Measurements from ENCODE around the gene SLC39A8. TPM values are rescaled to one million over a fixed set of nuclear protein-coding genes. Genes with fewer than 3 reads are reported as not detected.

SLC39A8 gene
- total and polyA plus RNA-seq, 4 donors: 14.6 to 50.5 (median 22.6) TPM

GRCh38 chr4:102343964-102344519, 1.2 kb downstream of the SLC39A8 start (continued):
- TF ChIP-seq REST (IDR thresholded peaks at IDR 0.05): no peak

- Histone ChIP-seq H3K4me1 (ENCODE audit: control insufficient read depth in 4 of 4, insufficient read depth in 4 of 4, low read length in 3 of 4) (peaks cover 0 to 20% (median 12%) of the 10 kb centered on the region in 4 donors), H3K4me3 (ENCODE audit: low read depth in 1 of 3, low read length in 3 of 3) (no peak overlapping the region)
- 84% methylated on average over 3 of the region's 3 CpGs for WGBS
Measured at GRCh38 chr4:102342404-102343074, 2.7 kb downstream of the SLC39A8 start.

GRCh38 chr4:102341201-102341600, 4.1 kb downstream of the SLC39A8 start:
- DNase-seq (ENCODE audit: low spot score): no peak
- Histone ChIP-seq H3K27me3 (ENCODE audit: control insufficient read depth in 4 of 4, insufficient read depth in 4 of 4, low read length in 3 of 4) (no peaks in the 10 kb centered on the region), H3K4me1 (ENCODE audit: control insufficient read depth in 4 of 4, insufficient read depth in 4 of 4, low read length in 3 of 4) (peaks cover 0 to 20% (median 12%) of the 10 kb centered on the region in 4 donors), H3K9me3 (ENCODE audit: control insufficient read depth in 4 of 4, low read length in 3 of 4) (no peaks in the 10 kb centered on the region), H3K9ac (ENCODE audit: low read depth in 1 of 2, low read length in 2 of 2) (no peak overlapping the region), H3K36me3 (ENCODE audit: control insufficient read depth in 4 of 4, insufficient read depth in 3 of 4, low read depth in 1 of 4, low read length in 3 of 4) (no peaks in the 10 kb centered on the region), H3K4me3 (ENCODE audit: low read depth in 1 of 3, low read length in 3 of 3) (no peak overlapping the region), H3K27ac (ENCODE audit: low read depth in 1 of 2, low read length in 2 of 2) (no peak overlapping the region)
- no peak for TF ChIP-seq HNF4G (IDR thresholded peaks at IDR 0.05)
- no peak for TF ChIP-seq RXRA (IDR thresholded peaks at IDR 0.05)
- TF ChIP-seq, protein P1, sequence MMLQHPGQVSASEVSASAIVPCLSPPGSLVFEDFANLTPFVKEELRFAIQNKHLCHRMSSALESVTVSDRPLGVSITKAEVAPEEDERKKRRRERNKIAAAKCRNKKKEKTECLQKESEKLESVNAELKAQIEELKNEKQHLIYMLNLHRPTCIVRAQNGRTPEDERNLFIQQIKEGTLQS (IDR thresholded peaks at IDR 0.05): no peak
- no peak for TF ChIP-seq EGR1 (IDR thresholded peaks at IDR 0.05; ENCODE audit: low read depth in 2 of 2)
- no peak for TF ChIP-seq JUND (IDR thresholded peaks at IDR 0.05)
- TF ChIP-seq SP1 (IDR thresholded peaks at IDR 0.05): no peak
- no peak for TF ChIP-seq RAD21 (IDR thresholded peaks at IDR 0.05)
- TF ChIP-seq CTCF (IDR thresholded peaks at IDR 0.05; ENCODE audit: low read depth, low read length, missing input control): no peak
- TF ChIP-seq FOXA1 (IDR thresholded peaks at IDR 0.05): no peak

More at GRCh38 chr4:102342404-102343074, 2.7 kb downstream of the SLC39A8 start:
- no peaks in the 10 kb centered on the region for H3K27me3 ChIP-seq (ENCODE audit: control insufficient read depth in 4 of 4, insufficient read depth in 4 of 4, low read length in 3 of 4)
- TF ChIP-seq REST (IDR thresholded peaks at IDR 0.05) (no peak), NR2F2 (IDR thresholded peaks at IDR 0.05) (no peak), FOXA1 (IDR thresholded peaks at IDR 0.05) (no peak), EGR1 (IDR thresholded peaks at IDR 0.05; ENCODE audit: low read depth in 2 of 2) (no peak), YY1 (IDR thresholded peaks at IDR 0.05) (no peak), GABPA (IDR thresholded peaks at IDR 0.05 in 1 of 2, conservative IDR thresholded peaks at IDR 0.05 in 1 of 2) (no peak), HNF4A (conservative IDR thresholded peaks at IDR 0.05) (no peak)
- TF ChIP-seq, protein P2, sequence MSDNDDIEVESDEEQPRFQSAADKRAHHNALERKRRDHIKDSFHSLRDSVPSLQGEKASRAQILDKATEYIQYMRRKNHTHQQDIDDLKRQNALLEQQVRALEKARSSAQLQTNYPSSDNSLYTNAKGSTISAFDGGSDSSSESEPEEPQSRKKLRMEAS (IDR thresholded peaks at IDR 0.05): no peak
- DNase-seq (ENCODE audit: low spot score): no peak
- no peak overlapping the region for H3K9ac ChIP-seq (ENCODE audit: low read depth in 1 of 2, low read length in 2 of 2)
- no peaks in the 10 kb centered on the region for H3K9me3 ChIP-seq (ENCODE audit: control insufficient read depth in 4 of 4, low read length in 3 of 4)
- no peaks in the 10 kb centered on the region for H3K36me3 ChIP-seq (ENCODE audit: control insufficient read depth in 4 of 4, insufficient read depth in 3 of 4, low read depth in 1 of 4, low read length in 3 of 4)
- H3K27ac ChIP-seq (ENCODE audit: low read depth in 1 of 2, low read length in 2 of 2): no peak overlapping the region
